SK-N-MC (cell line): Measurements from ENCODE around the gene ZNF407.
"Not testable (repeated sequence)": the region's sequence is repeated elsewhere in the genome, so short reads cannot be mapped to it uniquely, and the experiment has no call there.

Source experiments
- DNase-seq: peaks from one replicate; pipeline ENCODE4 v3.0.0-alpha.2; 2011; ENCODE audit warnings: low read depth, low spot score
- H3K27ac ChIP-seq: fragments of 200-600 bp; sonication (generic); 2 replicates; pipeline ENCODE4 v1.5.1; 2016; ENCODE audit warnings: mixed run types
- H3K36me3 ChIP-seq: fragments of 200-600 bp; sonication (generic); 2 replicates; pipeline ENCODE4 v1.6.1; 2017; ENCODE audit warnings: antibody characterized with exemption, low read length, mixed read lengths; ENCODE audit not compliant: insufficient read depth
- H3K4me3 ChIP-seq: fragments of 200-600 bp; sonication (generic); 2 replicates; pipeline ENCODE4 v1.5.1; 2016
- H3K9ac ChIP-seq: fragments of 200-600 bp; sonication (generic); 2 replicates; pipeline ENCODE4 v1.8.0; 2017; ENCODE audit warnings: mixed run types, mixed read lengths; ENCODE audit not compliant: insufficient read length
- H3K9me3 ChIP-seq: fragments of 200-600 bp; sonication (generic); 2 replicates; pipeline ENCODE4 v1.6.1; 2017; ENCODE audit warnings: low read depth, mild to moderate bottlenecking, antibody characterized with exemption, low read length, moderate library complexity, mixed read lengths
- EZH2 ChIP-seq: fragments of 200-600 bp; sonication (generic); IDR thresholded peaks from one replicate; pipeline ENCODE4 v1.6.1; 2017; ENCODE audit warnings: antibody characterized with exemption
- FOXP2 ChIP-seq: optimal IDR thresholded peaks from 2 replicates; pipeline ENCODE3; 2011; ENCODE audit warnings: mild to moderate bottlenecking, moderate library complexity; ENCODE audit not compliant: insufficient read depth; ENCODE audit errors: extremely low read length, control extremely low read depth
- POLR2AphosphoS5 ChIP-seq: IDR thresholded peaks from 2 replicates; pipeline ENCODE4 v1.6.1; 2012; ENCODE audit warnings: mild to moderate bottlenecking, low read depth, low read length, borderline replicate concordance

ZNF407 gene

GRCh38 chr18:74963820-74964446 lies 366.3 kb downstream of the ZNF407 start:
- no peak overlapping the region for H3K4me3 ChIP-seq
- DNase-seq: no peak
- no peaks in the 10 kb centered on the region for H3K36me3 ChIP-seq
- TF ChIP-seq POLR2AphosphoS5 (no peak), EZH2 (no peak), FOXP2 (no peak)
- no peak overlapping the region for H3K9ac ChIP-seq
- no peak overlapping the region for H3K27ac ChIP-seq
- no peaks in the 10 kb centered on the region for H3K9me3 ChIP-seq

DNA sequence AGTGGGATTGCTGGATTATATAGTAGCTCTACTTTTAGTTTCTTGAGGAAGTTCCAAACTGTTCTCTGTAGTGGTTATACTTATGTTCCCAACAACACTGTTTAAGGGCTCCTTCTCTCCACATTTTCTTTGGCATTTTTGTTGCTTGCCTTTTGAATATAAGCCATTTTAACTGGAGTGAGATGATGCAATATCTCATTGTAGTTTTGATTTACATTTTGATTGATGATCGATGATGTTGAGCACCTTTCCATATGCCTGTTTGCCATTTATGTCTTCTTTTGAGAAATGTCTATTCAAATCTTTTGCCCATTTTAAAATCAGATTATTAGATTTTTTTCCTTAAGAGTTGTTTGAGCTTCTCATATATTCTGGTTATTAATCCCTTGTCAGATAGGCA lies 368.0 kb downstream of the ZNF407 start:
- H3K36me3 ChIP-seq: no peaks in the 10 kb centered on the region
- H3K9ac ChIP-seq: no peak overlapping the region
- H3K9me3 ChIP-seq: no peaks in the 10 kb centered on the region
- no peak overlapping the region for H3K4me3 ChIP-seq
- H3K27ac ChIP-seq: no peak overlapping the region
- DNase-seq: no peak
- TF ChIP-seq EZH2 (no peak), FOXP2 (no peak), POLR2AphosphoS5 (no peak)

DNA sequence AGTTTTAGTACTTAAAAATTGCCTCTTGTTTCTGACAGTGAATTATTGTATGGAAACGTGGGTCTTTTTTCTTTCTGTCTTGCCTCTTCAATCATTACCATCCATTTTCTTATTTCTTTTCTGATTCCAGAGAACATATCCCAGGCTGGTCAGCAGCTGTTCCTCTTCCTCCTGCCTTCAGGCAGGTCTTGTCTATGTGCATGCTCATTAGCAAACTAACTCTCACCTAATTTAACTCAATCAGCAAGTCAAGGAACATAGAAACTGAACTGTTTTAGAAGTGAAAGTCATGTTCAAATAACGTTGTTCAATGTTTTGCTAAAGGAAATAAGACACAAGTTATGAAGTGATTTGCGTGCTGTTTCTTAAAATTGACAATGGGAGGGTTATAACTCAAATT lies 369.8 kb downstream of the ZNF407 start:
- no peak overlapping the region for H3K4me3 ChIP-seq
- DNase-seq: no peak

DNA sequence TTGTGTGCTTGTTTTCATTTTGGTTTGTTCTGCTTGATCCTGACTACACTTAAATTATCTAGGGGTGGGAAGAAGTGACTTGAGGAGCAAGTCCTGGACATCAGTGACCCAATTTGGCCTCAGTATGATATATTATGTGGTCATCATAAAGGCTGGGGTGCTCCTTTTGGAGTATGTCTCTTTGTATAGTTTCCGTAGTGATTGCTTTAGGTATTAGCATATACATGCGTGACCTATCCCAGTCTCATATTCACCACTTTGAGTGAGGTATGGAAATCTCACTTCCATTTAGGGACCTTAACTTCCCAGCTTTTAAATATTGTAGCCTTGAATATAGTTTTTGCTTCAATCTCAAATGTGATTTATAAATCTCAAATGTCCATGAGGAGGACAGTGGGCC lies 370.3 kb downstream of the ZNF407 start:
- Histone ChIP-seq H3K36me3 (no peaks in the 10 kb centered on the region), H3K27ac (no peak overlapping the region), H3K9ac (no peak overlapping the region)

More for the DNA sequence above, 369.8 kb downstream of the ZNF407 start:
- H3K36me3 ChIP-seq: no peaks in the 10 kb centered on the region
- TF ChIP-seq POLR2AphosphoS5 (no peak), EZH2 (no peak), FOXP2 (no peak)
- no peaks in the 10 kb centered on the region for H3K9me3 ChIP-seq
- H3K9ac ChIP-seq: no peak overlapping the region
- no peak overlapping the region for H3K27ac ChIP-seq

DNA sequence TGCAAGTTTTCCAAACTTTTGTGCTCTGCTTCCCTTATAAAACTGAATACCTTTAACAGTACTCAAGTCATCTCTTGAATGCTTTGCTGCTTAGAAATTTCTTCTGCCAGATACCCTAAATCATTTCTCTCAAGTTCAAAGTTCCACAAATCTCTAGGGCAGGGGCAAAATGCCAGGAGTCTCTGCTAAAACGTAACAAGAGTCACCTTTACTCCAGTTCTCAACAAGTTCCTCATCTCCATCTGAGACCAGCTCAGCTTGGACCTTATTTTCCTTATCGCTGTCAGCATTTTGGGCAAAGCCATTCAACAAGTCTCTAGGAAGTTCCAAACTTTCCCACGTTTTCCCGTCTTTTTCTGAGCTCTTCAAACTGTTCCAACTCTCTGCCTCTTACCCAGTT lies 373.7 kb downstream of the ZNF407 start:
- not testable (repeated sequence) for H3K9ac ChIP-seq, DNase-seq, H3K9me3 ChIP-seq, H3K27ac ChIP-seq, H3K4me3 ChIP-seq, H3K36me3 ChIP-seq

More for the DNA sequence above, 370.3 kb downstream of the ZNF407 start:
- no peak overlapping the region for H3K4me3 ChIP-seq
- DNase-seq: no peak
- no peak for TF ChIP-seq FOXP2
- no peak for TF ChIP-seq EZH2
- no peak for TF ChIP-seq POLR2AphosphoS5
- H3K9me3 ChIP-seq: no peaks in the 10 kb centered on the region

- not testable (repeated sequence) for H3K4me3 ChIP-seq, H3K9me3 ChIP-seq, H3K9ac ChIP-seq, H3K36me3 ChIP-seq, H3K27ac ChIP-seq, DNase-seq
Observed at GRCh38 chr18:74971776-74972175, 374.1 kb downstream of the ZNF407 start.

DNA sequence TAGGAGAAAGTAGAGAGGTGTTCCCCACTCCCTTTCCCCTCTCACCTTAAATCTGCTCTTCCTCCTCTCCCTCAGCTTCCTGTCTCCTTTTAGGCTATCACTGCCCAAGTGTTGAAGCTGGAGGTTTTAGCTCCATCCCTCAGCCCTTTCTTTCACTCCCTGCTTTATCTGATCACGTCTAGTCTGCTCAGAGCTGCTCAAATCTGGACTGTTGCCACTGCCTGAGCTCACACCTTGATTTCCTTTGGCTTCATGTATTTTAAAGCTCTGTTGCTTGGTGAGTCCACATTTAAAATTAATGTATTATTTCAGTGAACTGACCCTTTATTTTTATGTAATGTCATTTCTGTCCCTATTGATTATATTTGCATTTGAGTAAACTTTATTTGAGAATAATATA lies 374.7 kb downstream of the ZNF407 start:
- Histone ChIP-seq H3K4me3 (no peak overlapping the region), H3K9me3 (no peaks in the 10 kb centered on the region), H3K27ac (no peak overlapping the region), H3K36me3 (no peaks in the 10 kb centered on the region), H3K9ac (no peak overlapping the region)
- DNase-seq: no peak
- TF ChIP-seq FOXP2 (no peak), EZH2 (no peak), POLR2AphosphoS5 (no peak)

DNA sequence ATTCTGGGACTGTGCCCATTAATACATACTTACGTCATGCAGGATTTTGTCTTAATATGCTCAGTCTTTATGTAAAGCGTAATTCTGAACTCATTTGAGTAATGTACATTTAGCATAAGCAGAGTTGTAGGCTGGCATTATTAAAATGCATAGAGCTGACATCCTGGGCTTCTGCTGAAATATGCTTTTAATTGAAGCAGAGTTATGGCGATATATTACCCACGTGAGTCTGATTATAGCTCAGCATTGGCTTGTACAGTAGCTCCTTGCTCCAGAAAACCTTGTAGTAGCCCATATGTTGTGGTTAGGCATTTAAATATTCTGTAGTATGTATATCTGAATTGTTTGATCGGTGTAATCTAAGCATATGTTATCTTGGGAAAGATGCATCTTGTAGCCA lies 377.3 kb downstream of the ZNF407 start:
- TF ChIP-seq EZH2 (no peak), POLR2AphosphoS5 (no peak), FOXP2 (no peak)
- H3K36me3 ChIP-seq: no peaks in the 10 kb centered on the region
- H3K9me3 ChIP-seq: no peaks in the 10 kb centered on the region
- no peak overlapping the region for H3K4me3 ChIP-seq
- no peak for DNase-seq
- no peak overlapping the region for H3K9ac ChIP-seq
- no peak overlapping the region for H3K27ac ChIP-seq

- H3K9ac ChIP-seq: no peak overlapping the region
- H3K27ac ChIP-seq: no peak overlapping the region
- no peak for DNase-seq
- TF ChIP-seq EZH2: no peak
- no peak for TF ChIP-seq FOXP2
- TF ChIP-seq POLR2AphosphoS5: no peak
- no peaks in the 10 kb centered on the region for H3K9me3 ChIP-seq
- no peaks in the 10 kb centered on the region for H3K36me3 ChIP-seq
- H3K4me3 ChIP-seq: no peak overlapping the region
Observed at GRCh38 chr18:74976331-74976909, 378.8 kb downstream of the ZNF407 start.

- no peak for TF ChIP-seq FOXP2
- no peak for TF ChIP-seq POLR2AphosphoS5
- no peak for TF ChIP-seq EZH2
- H3K36me3 ChIP-seq: no peaks in the 10 kb centered on the region
- no peak overlapping the region for H3K9ac ChIP-seq
- DNase-seq: no peak
- no peak overlapping the region for H3K27ac ChIP-seq
- H3K4me3 ChIP-seq: no peak overlapping the region
- no peaks in the 10 kb centered on the region for H3K9me3 ChIP-seq
Observed at GRCh38 chr18:74977041-74977440, 379.4 kb downstream of the ZNF407 start.
